ENCODE results near the gene TRPC4AP. TPM values are rescaled to one million over a fixed set of nuclear protein-coding genes. Genes with fewer than 3 reads are reported as not detected.

TRPC4AP gene
- total and polyA plus RNA-seq, 10 of the 15 experiments (the other 5 are each of a cell fraction or from before 2014, with no cell fraction given): 1.1 to 61.7 (median 41.2) TPM

GRCh38 chr20:34980543-34981233 lies 111.9 kb downstream of the TRPC4AP start (continued):
- TF ChIP-seq BCLAF1 (IDR thresholded peaks at IDR 0.05): no peak
- TF ChIP-seq, protein P1, sequence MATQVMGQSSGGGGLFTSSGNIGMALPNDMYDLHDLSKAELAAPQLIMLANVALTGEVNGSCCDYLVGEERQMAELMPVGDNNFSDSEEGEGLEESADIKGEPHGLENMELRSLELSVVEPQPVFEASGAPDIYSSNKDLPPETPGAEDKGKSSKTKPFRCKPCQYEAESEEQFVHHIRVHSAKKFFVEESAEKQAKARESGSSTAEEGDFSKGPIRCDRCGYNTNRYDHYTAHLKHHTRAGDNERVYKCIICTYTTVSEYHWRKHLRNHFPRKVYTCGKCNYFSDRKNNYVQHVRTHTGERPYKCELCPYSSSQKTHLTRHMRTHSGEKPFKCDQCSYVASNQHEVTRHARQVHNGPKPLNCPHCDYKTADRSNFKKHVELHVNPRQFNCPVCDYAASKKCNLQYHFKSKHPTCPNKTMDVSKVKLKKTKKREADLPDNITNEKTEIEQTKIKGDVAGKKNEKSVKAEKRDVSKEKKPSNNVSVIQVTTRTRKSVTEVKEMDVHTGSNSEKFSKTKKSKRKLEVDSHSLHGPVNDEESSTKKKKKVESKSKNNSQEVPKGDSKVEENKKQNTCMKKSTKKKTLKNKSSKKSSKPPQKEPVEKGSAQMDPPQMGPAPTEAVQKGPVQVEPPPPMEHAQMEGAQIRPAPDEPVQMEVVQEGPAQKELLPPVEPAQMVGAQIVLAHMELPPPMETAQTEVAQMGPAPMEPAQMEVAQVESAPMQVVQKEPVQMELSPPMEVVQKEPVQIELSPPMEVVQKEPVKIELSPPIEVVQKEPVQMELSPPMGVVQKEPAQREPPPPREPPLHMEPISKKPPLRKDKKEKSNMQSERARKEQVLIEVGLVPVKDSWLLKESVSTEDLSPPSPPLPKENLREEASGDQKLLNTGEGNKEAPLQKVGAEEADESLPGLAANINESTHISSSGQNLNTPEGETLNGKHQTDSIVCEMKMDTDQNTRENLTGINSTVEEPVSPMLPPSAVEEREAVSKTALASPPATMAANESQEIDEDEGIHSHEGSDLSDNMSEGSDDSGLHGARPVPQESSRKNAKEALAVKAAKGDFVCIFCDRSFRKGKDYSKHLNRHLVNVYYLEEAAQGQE (IDR thresholded peaks at IDR 0.05; ENCODE audit: low read depth, low read length): no peak

GRCh38 chr20:34979366-34980153 lies 113.0 kb downstream of the TRPC4AP start:
- POLR2A ChIA-PET: no interaction called here
- TF ChIP-seq ZNF274 (IDR thresholded peaks at IDR 0.05; ENCODE audit: insufficient read depth, insufficient read length) (no peak), EED (IDR thresholded peaks at IDR 0.05; ENCODE audit: low read depth) (no peak), TBL1XR1 (IDR thresholded peaks at IDR 0.05; ENCODE audit: low read depth, low read length) (no peak), ASH2L (IDR thresholded peaks at IDR 0.05; ENCODE audit: borderline replicate concordance, low read depth) (no peak), POLR2AphosphoS2 (IDR thresholded peaks at IDR 0.05; ENCODE audit: low read depth, low read length) (no peak)
- TF ChIP-seq, protein P2, sequence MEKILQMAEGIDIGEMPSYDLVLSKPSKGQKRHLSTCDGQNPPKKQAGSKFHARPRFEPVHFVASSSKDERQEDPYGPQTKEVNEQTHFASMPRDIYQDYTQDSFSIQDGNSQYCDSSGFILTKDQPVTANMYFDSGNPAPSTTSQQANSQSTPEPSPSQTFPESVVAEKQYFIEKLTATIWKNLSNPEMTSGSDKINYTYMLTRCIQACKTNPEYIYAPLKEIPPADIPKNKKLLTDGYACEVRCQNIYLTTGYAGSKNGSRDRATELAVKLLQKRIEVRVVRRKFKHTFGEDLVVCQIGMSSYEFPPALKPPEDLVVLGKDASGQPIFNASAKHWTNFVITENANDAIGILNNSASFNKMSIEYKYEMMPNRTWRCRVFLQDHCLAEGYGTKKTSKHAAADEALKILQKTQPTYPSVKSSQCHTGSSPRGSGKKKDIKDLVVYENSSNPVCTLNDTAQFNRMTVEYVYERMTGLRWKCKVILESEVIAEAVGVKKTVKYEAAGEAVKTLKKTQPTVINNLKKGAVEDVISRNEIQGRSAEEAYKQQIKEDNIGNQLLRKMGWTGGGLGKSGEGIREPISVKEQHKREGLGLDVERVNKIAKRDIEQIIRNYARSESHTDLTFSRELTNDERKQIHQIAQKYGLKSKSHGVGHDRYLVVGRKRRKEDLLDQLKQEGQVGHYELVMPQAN (conservative IDR thresholded peaks at IDR 0.05): no peak
- TF ChIP-seq, protein P3, sequence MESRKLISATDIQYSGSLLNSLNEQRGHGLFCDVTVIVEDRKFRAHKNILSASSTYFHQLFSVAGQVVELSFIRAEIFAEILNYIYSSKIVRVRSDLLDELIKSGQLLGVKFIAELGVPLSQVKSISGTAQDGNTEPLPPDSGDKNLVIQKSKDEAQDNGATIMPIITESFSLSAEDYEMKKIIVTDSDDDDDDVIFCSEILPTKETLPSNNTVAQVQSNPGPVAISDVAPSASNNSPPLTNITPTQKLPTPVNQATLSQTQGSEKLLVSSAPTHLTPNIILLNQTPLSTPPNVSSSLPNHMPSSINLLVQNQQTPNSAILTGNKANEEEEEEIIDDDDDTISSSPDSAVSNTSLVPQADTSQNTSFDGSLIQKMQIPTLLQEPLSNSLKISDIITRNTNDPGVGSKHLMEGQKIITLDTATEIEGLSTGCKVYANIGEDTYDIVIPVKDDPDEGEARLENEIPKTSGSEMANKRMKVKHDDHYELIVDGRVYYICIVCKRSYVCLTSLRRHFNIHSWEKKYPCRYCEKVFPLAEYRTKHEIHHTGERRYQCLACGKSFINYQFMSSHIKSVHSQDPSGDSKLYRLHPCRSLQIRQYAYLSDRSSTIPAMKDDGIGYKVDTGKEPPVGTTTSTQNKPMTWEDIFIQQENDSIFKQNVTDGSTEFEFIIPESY (IDR thresholded peaks at IDR 0.05): no peak

More at GRCh38 chr20:34979366-34980153, 113.0 kb downstream of the TRPC4AP start:
- in situ Hi-C loops (cut with MboI): no loop called here
- ChIA-PET CTCF (no interaction called here), SMC1A (ENCODE audit: uncharacterized antibody, unreplicated experiment) (no interaction called here), RAD21 (ENCODE audit: unreplicated experiment) (no interaction called here)
- no peak overlapping the region for H3K4me2 ChIP-seq (ENCODE audit: control insufficient read depth, insufficient read depth)
- H3K9ac ChIP-seq (ENCODE audit: control insufficient read depth, insufficient read depth, low read length): no peak overlapping the region
- no peak overlapping the region for H2AFZ ChIP-seq (ENCODE audit: control insufficient read depth, low read depth, low read length)
- intact Hi-C loops (cut with micrococcal nuclease; ENCODE audit: unreplicated experiment): no loop called here
- no TSS peak for BruUV-seq (replicated peaks)
- no peaks in the 10 kb centered on the region for H3K36me3 ChIP-seq (ENCODE audit: control insufficient read depth in 2 of 2, insufficient read depth in 2 of 2, low read length in 1 of 2)
- H3K4me3 ChIP-seq: no peak overlapping the region
- no peaks in the 10 kb centered on the region for H3K79me2 ChIP-seq (ENCODE audit: control insufficient read depth, insufficient read depth, low read length)
- ATAC-seq (no peak; the same call in 2 of the 3 replicates), FAIRE-seq (no peak), DNase-seq (ENCODE audit: low read depth, low spot score) (no peak)
- no peaks in the 10 kb centered on the region for H3K4me1 ChIP-seq (ENCODE audit: control insufficient read depth, insufficient read depth, low read length)
- no peaks in the 10 kb centered on the region for H4K20me1 ChIP-seq (ENCODE audit: control insufficient read depth, insufficient read depth)
- H3K9me3 ChIP-seq (replicated peaks; ENCODE audit: control insufficient read depth, insufficient read depth, low read length): no peaks in the 10 kb centered on the region
- 83% methylated on average over 31 of the region's 42 CpGs for WGBS (ENCODE audit: insufficient coverage, insufficient replicate concordance, low lambda C conversion rate, missing lambda C conversion rate)
- H3K27me3 ChIP-seq (replicated peaks in 1 of 2; ENCODE audit: control insufficient read depth in 2 of 2, insufficient read depth in 2 of 2, low read length in 1 of 2): no peaks in the 10 kb centered on the region
- no peak overlapping the region for H3K27ac ChIP-seq (ENCODE audit: control insufficient read depth, insufficient read depth)

Measured in GM12878 (cell line).